Measurements from ENCODE around the gene HECTD4.
"Not testable (repeated sequence)": the region's sequence is repeated elsewhere in the genome, so short reads cannot be mapped to it uniquely, and the experiment has no call there.

HECTD4 gene

DNA sequence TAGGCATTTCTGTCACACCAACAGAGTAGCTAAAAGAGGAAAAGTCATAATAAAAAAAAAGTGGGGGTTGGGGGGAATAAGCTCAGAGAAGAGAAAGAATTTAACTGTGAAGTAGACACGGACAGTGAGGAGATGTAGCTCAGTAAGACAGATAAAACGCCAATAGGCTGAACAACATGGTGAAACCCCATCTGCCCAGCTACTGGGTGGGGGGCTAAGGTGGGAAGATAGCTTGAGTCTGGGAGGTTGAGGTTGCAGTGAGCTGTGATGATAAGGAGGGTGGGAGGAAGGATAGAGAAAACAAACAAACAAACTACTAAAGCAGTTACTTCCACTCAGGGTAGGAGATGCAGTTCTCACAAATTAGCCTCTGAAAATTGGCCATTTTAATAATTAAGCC lies 25.0 kb downstream of the HECTD4 start:
- POLR2A ChIA-PET: interaction anchor here (0.6 kb wide), 1 partner anchor 43 kb away, joined by 7 read pairs; no protein-coding TSS in a partner anchor
- CTCF ChIA-PET: interaction anchor here (1.2 to 3.3 kb wide), 5 partner anchors 9 to 57 kb away, joined by 3 to 11 read pairs (median 7); no protein-coding TSS in a partner anchor

GRCh38 chr12:112354399-112354798 lies 27.8 kb downstream of the HECTD4 start:
- ChIA-PET POLR2A (no interaction called here), CTCF (interaction anchor here (1.1 to 2.5 kb wide), 2 partner anchors 15 to 33 kb away, joined by 3 to 10 read pairs; no protein-coding TSS in a partner anchor)
- DNase-seq (ENCODE audit: extremely low spot score): no peak
- no peak for TF ChIP-seq CTCF (IDR thresholded peaks at IDR 0.05; ENCODE audit: control extremely low read depth, extremely low read depth, low read depth, missing control alignments)

More for the DNA sequence above, 25.0 kb downstream of the HECTD4 start:
- no peak for DNase-seq (ENCODE audit: extremely low spot score)
- no peak for TF ChIP-seq CTCF (IDR thresholded peaks at IDR 0.05; ENCODE audit: control extremely low read depth, extremely low read depth, low read depth, missing control alignments)

DNA sequence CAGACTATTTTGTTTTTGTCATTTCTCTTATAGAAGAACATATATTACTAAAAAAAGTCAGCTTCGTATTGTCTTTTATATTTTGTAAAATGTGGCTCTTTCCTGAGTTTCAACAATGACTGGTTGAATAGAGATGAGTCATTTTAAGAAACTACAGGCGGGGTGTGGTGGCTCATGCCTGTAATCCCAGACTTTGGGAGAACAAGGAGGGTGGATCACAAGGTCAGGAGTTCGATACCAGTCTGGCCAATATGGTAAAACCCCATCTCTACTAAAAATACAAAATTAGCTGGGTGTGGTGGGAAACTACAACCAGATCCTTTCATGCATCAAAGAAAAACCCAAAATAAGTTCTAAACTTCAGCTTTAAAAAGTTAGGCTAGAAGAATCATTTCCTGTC lies 28.8 kb downstream of the HECTD4 start:
- no peak for DNase-seq (ENCODE audit: extremely low spot score)
- ChIA-PET CTCF (interaction anchor here (2.0 to 2.5 kb wide), 2 partner anchors 11 to 34 kb away, joined by 6 to 10 read pairs; no protein-coding TSS in a partner anchor), POLR2A (interaction anchor here (1.0 kb wide), 1 partner anchor 19 kb away, joined by 5 read pairs; no protein-coding TSS in a partner anchor)
- TF ChIP-seq CTCF (IDR thresholded peaks at IDR 0.05; ENCODE audit: control extremely low read depth, extremely low read depth, low read depth, missing control alignments): no peak

GRCh38 chr12:112352921-112353320 lies 29.3 kb downstream of the HECTD4 start:
- DNase-seq (ENCODE audit: extremely low spot score): no peak
- no peak for TF ChIP-seq CTCF (IDR thresholded peaks at IDR 0.05; ENCODE audit: control extremely low read depth, extremely low read depth, low read depth, missing control alignments)
- ChIA-PET POLR2A (interaction anchor here (1.0 kb wide), 1 partner anchor 19 kb away, joined by 5 read pairs; no protein-coding TSS in a partner anchor), CTCF (interaction anchor here (2.0 to 2.5 kb wide), 2 partner anchors 12 to 34 kb away, joined by 6 to 10 read pairs; no protein-coding TSS in a partner anchor)

GRCh38 chr12:112350593-112351592 lies 31.3 kb downstream of the HECTD4 start:
- no peak for TF ChIP-seq CTCF (IDR thresholded peaks at IDR 0.05; ENCODE audit: control extremely low read depth, extremely low read depth, low read depth, missing control alignments)
- no peak for DNase-seq (ENCODE audit: extremely low spot score)
- ChIA-PET POLR2A (no interaction called here), CTCF (interaction anchor here (0.9 to 2.4 kb wide), 8 partner anchors 8 to 153 kb away, joined by 3 to 11 read pairs (median 4); no protein-coding TSS in a partner anchor)

GRCh38 chr12:112349431-112349830 lies 32.8 kb downstream of the HECTD4 start:
- no peak for DNase-seq (ENCODE audit: extremely low spot score)
- POLR2A ChIA-PET: no interaction called here
- TF ChIP-seq CTCF (IDR thresholded peaks at IDR 0.05; ENCODE audit: control extremely low read depth, extremely low read depth, low read depth, missing control alignments): no peak
- CTCF ChIA-PET: no interaction called here

- DNase-seq (ENCODE audit: extremely low spot score); POLR2A ChIA-PET: not testable (repeated sequence)
- CTCF ChIA-PET: interaction anchor here (1.7 kb wide), 1 partner anchor 29 kb away, joined by 3 read pairs; no protein-coding TSS in a partner anchor
Observed at GRCh38 chr12:112348926-112349325, 33.3 kb downstream of the HECTD4 start.
